ENCODE measurements around the gene TMEM54.

DNA sequence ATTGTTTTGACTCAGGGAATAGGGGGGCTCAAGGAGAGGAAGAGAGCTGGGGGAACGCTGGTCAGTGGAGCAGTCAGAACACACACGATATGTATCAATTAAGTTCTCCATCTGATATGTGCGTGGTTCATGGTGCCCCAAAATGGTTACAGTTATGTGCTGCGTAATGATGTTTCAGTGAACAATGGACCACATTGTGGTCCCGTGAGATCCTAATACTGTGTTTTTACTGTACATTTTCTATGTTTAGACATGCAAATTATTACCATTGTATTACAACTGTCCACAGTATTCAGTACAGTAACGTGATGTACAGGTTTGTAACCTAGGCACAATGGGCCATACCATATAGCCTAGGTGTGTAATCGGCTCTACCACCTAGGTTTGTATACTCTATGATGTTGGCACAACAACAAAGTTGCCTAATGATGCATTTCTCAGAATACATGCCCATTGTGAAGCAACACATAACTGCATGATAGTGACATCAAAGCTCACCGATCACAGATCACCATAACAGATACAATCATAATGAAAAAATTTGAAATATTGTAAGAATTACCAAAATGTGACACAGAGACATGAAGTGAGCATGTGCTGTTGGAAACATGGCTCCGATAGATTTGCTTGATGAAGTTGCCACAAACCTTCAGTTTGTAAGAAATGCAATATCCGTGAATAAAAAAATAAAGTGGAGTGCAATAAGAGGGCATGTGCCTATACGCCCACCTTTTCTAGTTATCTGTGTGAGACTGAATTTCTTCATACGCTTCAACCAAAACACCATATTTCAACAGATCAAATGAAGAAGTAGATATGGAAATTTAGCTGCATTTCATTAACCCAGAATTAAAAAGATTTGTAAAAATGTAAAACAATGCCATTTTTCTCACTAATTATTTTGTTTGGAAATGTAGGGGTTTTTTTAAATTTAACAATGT lies 14.8 kb upstream of the TMEM54 start:
- TF ChIP-seq, protein P1, sequence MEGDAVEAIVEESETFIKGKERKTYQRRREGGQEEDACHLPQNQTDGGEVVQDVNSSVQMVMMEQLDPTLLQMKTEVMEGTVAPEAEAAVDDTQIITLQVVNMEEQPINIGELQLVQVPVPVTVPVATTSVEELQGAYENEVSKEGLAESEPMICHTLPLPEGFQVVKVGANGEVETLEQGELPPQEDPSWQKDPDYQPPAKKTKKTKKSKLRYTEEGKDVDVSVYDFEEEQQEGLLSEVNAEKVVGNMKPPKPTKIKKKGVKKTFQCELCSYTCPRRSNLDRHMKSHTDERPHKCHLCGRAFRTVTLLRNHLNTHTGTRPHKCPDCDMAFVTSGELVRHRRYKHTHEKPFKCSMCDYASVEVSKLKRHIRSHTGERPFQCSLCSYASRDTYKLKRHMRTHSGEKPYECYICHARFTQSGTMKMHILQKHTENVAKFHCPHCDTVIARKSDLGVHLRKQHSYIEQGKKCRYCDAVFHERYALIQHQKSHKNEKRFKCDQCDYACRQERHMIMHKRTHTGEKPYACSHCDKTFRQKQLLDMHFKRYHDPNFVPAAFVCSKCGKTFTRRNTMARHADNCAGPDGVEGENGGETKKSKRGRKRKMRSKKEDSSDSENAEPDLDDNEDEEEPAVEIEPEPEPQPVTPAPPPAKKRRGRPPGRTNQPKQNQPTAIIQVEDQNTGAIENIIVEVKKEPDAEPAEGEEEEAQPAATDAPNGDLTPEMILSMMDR (IDR thresholded peaks at IDR 0.05): no peak
- TF ChIP-seq POLR2A (IDR thresholded peaks at IDR 0.05): no peak
